H9 (cell line): ENCODE results near the gene TRIP6. TPM values are rescaled to one million over a fixed set of nuclear protein-coding genes. Genes with fewer than 3 reads are reported as not detected.
"Not testable (repeated sequence)": the region's sequence is repeated elsewhere in the genome, so short reads cannot be mapped to it uniquely, and the experiment has no call there.

Experiments
- DNase-seq: peaks from one replicate; pipeline ENCODE4 v3.0.0-alpha.2; 2017
- H2AFZ ChIP-seq: one replicate; pipeline ENCODE4 v1.6.1; 2013; ENCODE audit warnings: mild to moderate bottlenecking, low read length, control low read depth, moderate library complexity
- H2AK5ac ChIP-seq: 2 replicates; pipeline ENCODE4 v1.6.1; 2013; ENCODE audit warnings: low read length, control low read depth, mixed read lengths; ENCODE audit not compliant: insufficient read length
- H2BK120ac ChIP-seq: one replicate; pipeline ENCODE4 v1.6.1; 2013; ENCODE audit warnings: low read depth, mild to moderate bottlenecking, low read length, control low read depth, inconsistent platforms; ENCODE audit not compliant: poor library complexity, severe bottlenecking
- H2BK12ac ChIP-seq: 2 replicates; pipeline ENCODE4 v1.6.1; 2013; ENCODE audit warnings: low read length, control low read depth, mixed read lengths, low read depth; ENCODE audit not compliant: insufficient read length
- H2BK15ac ChIP-seq: 2 replicates; pipeline ENCODE4 v1.6.1; 2013; ENCODE audit warnings: low read depth, low read length, control low read depth
- H2BK20ac ChIP-seq: one replicate; pipeline ENCODE4 v1.6.1; 2013; ENCODE audit warnings: low read depth, mild to moderate bottlenecking, low read length, control low read depth, inconsistent platforms; ENCODE audit not compliant: poor library complexity, severe bottlenecking
- H2BK5ac ChIP-seq: 2 replicates; pipeline ENCODE4 v1.6.1; 2013; ENCODE audit warnings: low read length, control low read depth, mixed read lengths; ENCODE audit not compliant: insufficient read length
- H3K14ac ChIP-seq: 2 replicates; pipeline ENCODE4 v1.6.1; 2013; ENCODE audit warnings: low read length, control low read depth; ENCODE audit not compliant: insufficient read depth
- H3K18ac ChIP-seq: 2 replicates; pipeline ENCODE4 v1.6.1; 2013; ENCODE audit warnings: low read depth, mild to moderate bottlenecking, mixed read lengths, low read length, control low read depth; ENCODE audit not compliant: insufficient read length
- H3K23ac ChIP-seq: 2 replicates; pipeline ENCODE4 v1.6.1; 2013; ENCODE audit warnings: low read length, control low read depth, mixed read lengths, low read depth; ENCODE audit not compliant: insufficient read length
- H3K23me2 ChIP-seq: 2 replicates; pipeline ENCODE4 v1.6.1; 2013; ENCODE audit warnings: low read depth, mild to moderate bottlenecking, mixed read lengths, low read length, control low read depth; ENCODE audit not compliant: insufficient read length, poor library complexity, severe bottlenecking
- H3K27ac ChIP-seq: 2 replicates; pipeline ENCODE4 v1.5.1; 2013; ENCODE audit warnings: low read length, control low read depth, mixed read lengths, low read depth; ENCODE audit not compliant: insufficient read length
- H3K27me3 ChIP-seq: 2 replicates; pipeline ENCODE4 v1.6.1; 2013; ENCODE audit warnings: low read length, control low read depth, inconsistent platforms; ENCODE audit not compliant: insufficient read depth
- H3K4ac ChIP-seq: 2 replicates; pipeline ENCODE4 v1.6.1; 2013; ENCODE audit warnings: low read depth, mild to moderate bottlenecking, control low read depth, inconsistent platforms, low read length, moderate library complexity
- H3K4me1 ChIP-seq: 2 replicates; pipeline ENCODE4 v1.6.1; 2013; ENCODE audit warnings: low read length, control low read depth, inconsistent platforms; ENCODE audit not compliant: insufficient read depth
- H3K4me2 ChIP-seq: 2 replicates; pipeline ENCODE4 v1.6.1; 2013; ENCODE audit warnings: low read length, control low read depth, mixed read lengths; ENCODE audit not compliant: insufficient read length, insufficient read depth
- H3K56ac ChIP-seq: 2 replicates; pipeline ENCODE4 v1.6.1; 2013; ENCODE audit warnings: low read depth, mild to moderate bottlenecking, mixed read lengths, low read length, control low read depth; ENCODE audit not compliant: insufficient read length
- H3K79me1 ChIP-seq: 2 replicates; pipeline ENCODE4 v1.6.1; 2013; ENCODE audit warnings: low read depth, mild to moderate bottlenecking, moderate library complexity, low read length, control low read depth, inconsistent platforms; ENCODE audit not compliant: insufficient read depth, poor library complexity, severe bottlenecking
- H3K79me2 ChIP-seq: 2 replicates; pipeline ENCODE4 v1.6.1; 2013; ENCODE audit warnings: low read length, control low read depth, inconsistent platforms; ENCODE audit not compliant: insufficient read depth
- H3K9ac ChIP-seq: 2 replicates; pipeline ENCODE4 v1.6.1; 2013; ENCODE audit warnings: low read length, control low read depth, mixed read lengths; ENCODE audit not compliant: insufficient read length; ENCODE audit errors: extremely low read depth
- H3K9me3 ChIP-seq: one replicate; pipeline ENCODE4 v1.6.1; 2013; ENCODE audit warnings: low read depth, low read length, inconsistent platforms; ENCODE audit not compliant: control insufficient read depth
- H3T11ph ChIP-seq: one replicate; pipeline ENCODE4 v1.6.1; 2013; ENCODE audit warnings: mild to moderate bottlenecking, low read length, control low read depth, inconsistent platforms
- H4K20me1 ChIP-seq: one replicate; pipeline ENCODE4 v1.6.1; 2013; ENCODE audit not compliant: control insufficient read depth, insufficient read length, insufficient read depth
- H4K5ac ChIP-seq: 2 replicates; pipeline ENCODE4 v1.6.1; 2013; ENCODE audit warnings: low read depth, mild to moderate bottlenecking, mixed read lengths, low read length, control low read depth; ENCODE audit not compliant: insufficient read length
- H4K8ac ChIP-seq: replicated peaks from 2 replicates; pipeline ENCODE4 v1.6.1; 2013; ENCODE audit warnings: low read length, control low read depth, mixed read lengths, low read depth; ENCODE audit not compliant: insufficient read length
- H4K91ac ChIP-seq: 2 replicates; pipeline ENCODE4 v1.6.1; 2013; ENCODE audit warnings: low read depth, mild to moderate bottlenecking, moderate library complexity, mixed read lengths, low read length, control low read depth; ENCODE audit not compliant: insufficient read length
- H3K27ac Mint-ChIP-seq, 3 experiments: 2 replicates in 2 of 3; 3 replicates in 1 of 3; pipeline ENCODE4 v1.8.0; 2020 to 2021; ENCODE audit warnings: mixed read lengths in 3 of 3, mild to moderate bottlenecking in 1 of 3, moderate library complexity in 1 of 3
- H3K27me3 Mint-ChIP-seq: 2 replicates; pipeline ENCODE4 v1.8.0; 2021; ENCODE audit warnings: low read depth, mild to moderate bottlenecking, moderate library complexity, mixed read lengths
- H3K36me3 Mint-ChIP-seq, 3 experiments: 2 replicates in 2 of 3; 3 replicates in 1 of 3; pipeline ENCODE4 v1.8.0; 2020 to 2021; ENCODE audit warnings: low read depth in 3 of 3, mixed read lengths in 3 of 3; ENCODE audit not compliant: insufficient read depth in 1 of 3
- H3K4me1 Mint-ChIP-seq, 2 experiments: 2 replicates each; pipeline ENCODE4 v1.8.0; 2020; ENCODE audit warnings: mixed read lengths in 2 of 2
- H3K4me3 Mint-ChIP-seq, 2 experiments: 2 replicates in 1 of 2; 3 replicates in 1 of 2; pipeline ENCODE4 v1.8.0; 2020 to 2021; ENCODE audit warnings: mild to moderate bottlenecking in 2 of 2, mixed read lengths in 2 of 2, moderate library complexity in 1 of 2
- H3K9me3 Mint-ChIP-seq, 2 experiments: 2 replicates in 1 of 2; 3 replicates in 1 of 2; pipeline ENCODE4 v1.8.0; 2020; ENCODE audit warnings: mild to moderate bottlenecking in 2 of 2, mixed read lengths in 2 of 2, moderate library complexity in 1 of 2
- WGBS: extraction: QIAGEN DNeasy Blood & Tissue Kit; methylation state at CpG from one replicate; pipeline ENCODE4 v1.1.7; 2013; ENCODE audit warnings: missing lambda C conversion rate, low lambda C conversion rate, mixed read lengths; ENCODE audit not compliant: insufficient read length; ENCODE audit errors: extremely low coverage; 5-methylcytosine and 5-hydroxymethylcytosine counted together
- total RNA-seq: library from RNA; stranded (reverse); gene quantifications from 2 replicates; pipeline ENCODE4 v1.2.1, GENCODE V29; 2021

The TRIP6 gene
- total RNA-seq, 1 experiment from 2014 or later = 122 TPM

GRCh38 chr7:100919779-100920437 lies 52.7 kb downstream of the TRIP6 start:
- H2AK5ac ChIP-seq, H2BK12ac ChIP-seq, H3K9me3 Mint-ChIP-seq, H3K36me3 Mint-ChIP-seq, H3K9ac ChIP-seq, H3K56ac ChIP-seq, H3T11ph ChIP-seq, H2AFZ ChIP-seq, H3K27me3 Mint-ChIP-seq, H4K5ac ChIP-seq, H3K23me2 ChIP-seq, H3K23ac ChIP-seq, H3K79me1 ChIP-seq, H4K91ac ChIP-seq, H3K27ac ChIP-seq, H3K18ac ChIP-seq, H2BK5ac ChIP-seq, H4K20me1 ChIP-seq, H2BK20ac ChIP-seq, H2BK15ac ChIP-seq, H4K8ac ChIP-seq, H3K27me3 ChIP-seq, H3K4me2 ChIP-seq, DNase-seq, H3K4me3 Mint-ChIP-seq, H3K4ac ChIP-seq, H3K4me1 ChIP-seq, H3K9me3 ChIP-seq, H2BK120ac ChIP-seq, H3K79me2 ChIP-seq, H3K14ac ChIP-seq: not testable (repeated sequence)
- WGBS = no CpG with 5 or more reads among the region's 9 CpGs
- peaks cover 38 to 45% of the 10 kb centered on the region in 2 experiments for H3K4me1 Mint-ChIP-seq
- H3K27ac Mint-ChIP-seq = peak overlapping the region in 1 of 3 experiments; percentile 17; a peak in 1 of 7 replicates
